Activated naive CD8-positive, alpha-beta T cell (primary cell): ENCODE data around the gene OCIAD1.
"Not testable (repeated sequence)": the region's sequence is repeated elsewhere in the genome, so short reads cannot be mapped to it uniquely, and the experiment has no call there.

Source experiments
- H3K27ac Mint-ChIP-seq: one replicate; pipeline ENCODE4 v1.8.0; 2021; ENCODE audit warnings: mixed read lengths
- H3K27me3 Mint-ChIP-seq: one replicate; pipeline ENCODE4 v1.8.0; 2021; ENCODE audit warnings: mixed read lengths
- H3K36me3 Mint-ChIP-seq: one replicate; pipeline ENCODE4 v1.8.0; 2021; ENCODE audit warnings: mixed read lengths
- H3K4me1 Mint-ChIP-seq: one replicate; pipeline ENCODE4 v1.8.0; 2021; ENCODE audit warnings: low read depth, mixed read lengths
- H3K4me3 Mint-ChIP-seq: one replicate; pipeline ENCODE4 v1.8.0; 2021; ENCODE audit warnings: mild to moderate bottlenecking, mixed read lengths
- H3K9me3 Mint-ChIP-seq: one replicate; pipeline ENCODE4 v1.8.0; 2021; ENCODE audit warnings: low read depth, mixed read lengths

The OCIAD1 gene

GRCh38 chr4:48801016-48801715, 29.7 kb upstream of the OCIAD1 start:
- H3K27ac Mint-ChIP-seq = no peak overlapping the region
- H3K36me3 Mint-ChIP-seq = no peaks in the 10 kb centered on the region
- H3K4me3 Mint-ChIP-seq = no peak overlapping the region
- no peaks in the 10 kb centered on the region for H3K4me1 Mint-ChIP-seq
- no peaks in the 10 kb centered on the region for H3K9me3 Mint-ChIP-seq
- H3K27me3 Mint-ChIP-seq = no peaks in the 10 kb centered on the region

- Mint-ChIP-seq H3K27ac (no peak overlapping the region), H3K4me1 (no peaks in the 10 kb centered on the region), H3K4me3 (no peak overlapping the region), H3K36me3 (peaks cover 4% of the 10 kb centered on the region), H3K27me3 (no peaks in the 10 kb centered on the region), H3K9me3 (no peaks in the 10 kb centered on the region)
These were observed 26.1 kb upstream of the OCIAD1 start for GRCh38 chr4:48804584-48805301.

- Mint-ChIP-seq H3K27me3 (peaks cover 2% of the 10 kb centered on the region), H3K36me3 (peaks cover 11% of the 10 kb centered on the region), H3K9me3 (no peaks in the 10 kb centered on the region), H3K4me3 (no peak overlapping the region), H3K4me1 (peaks cover 8% of the 10 kb centered on the region), H3K27ac (no peak overlapping the region)
These were observed 18.0 kb upstream of the OCIAD1 start for GRCh38 chr4:48812866-48813265.

GRCh38 chr4:48813964-48814363, 16.9 kb upstream of the OCIAD1 start:
- H3K27me3 Mint-ChIP-seq = peaks cover 2% of the 10 kb centered on the region
- peaks cover 8% of the 10 kb centered on the region for H3K4me1 Mint-ChIP-seq
- no peak overlapping the region for H3K4me3 Mint-ChIP-seq

GRCh38 chr4:48815483-48815882, 15.4 kb upstream of the OCIAD1 start:
- Mint-ChIP-seq H3K9me3 (no peaks in the 10 kb centered on the region), H3K4me1 (peaks cover 8% of the 10 kb centered on the region), H3K36me3 (peaks cover 7% of the 10 kb centered on the region), H3K27me3 (peaks cover 2% of the 10 kb centered on the region), H3K4me3 (no peak overlapping the region), H3K27ac (no peak overlapping the region)

More at GRCh38 chr4:48813964-48814363, 16.9 kb upstream of the OCIAD1 start:
- H3K27ac Mint-ChIP-seq = no peak overlapping the region
- H3K9me3 Mint-ChIP-seq = no peaks in the 10 kb centered on the region
- H3K36me3 Mint-ChIP-seq = peaks cover 7% of the 10 kb centered on the region

GRCh38 chr4:48816297-48816696, 14.6 kb upstream of the OCIAD1 start:
- H3K36me3 Mint-ChIP-seq, H3K27ac Mint-ChIP-seq, H3K4me3 Mint-ChIP-seq, H3K27me3 Mint-ChIP-seq, H3K4me1 Mint-ChIP-seq, H3K9me3 Mint-ChIP-seq: not testable (repeated sequence)

- no peaks in the 10 kb centered on the region for H3K27me3 Mint-ChIP-seq
- H3K9me3 Mint-ChIP-seq = no peaks in the 10 kb centered on the region
- no peak overlapping the region for H3K4me3 Mint-ChIP-seq
- H3K27ac Mint-ChIP-seq = no peak overlapping the region
- no peaks in the 10 kb centered on the region for H3K36me3 Mint-ChIP-seq
- peaks cover 8% of the 10 kb centered on the region for H3K4me1 Mint-ChIP-seq
These were observed 13.9 kb upstream of the OCIAD1 start for GRCh38 chr4:48816971-48817370.

GRCh38 chr4:48821431-48821830, 9.5 kb upstream of the OCIAD1 start:
- H3K4me1 Mint-ChIP-seq, H3K4me3 Mint-ChIP-seq, H3K27me3 Mint-ChIP-seq, H3K27ac Mint-ChIP-seq, H3K9me3 Mint-ChIP-seq, H3K36me3 Mint-ChIP-seq: not testable (repeated sequence)

- Mint-ChIP-seq H3K27ac (no peak overlapping the region), H3K4me3 (no peak overlapping the region), H3K36me3 (peaks cover 2% of the 10 kb centered on the region), H3K4me1 (peaks cover 21% of the 10 kb centered on the region), H3K27me3 (no peaks in the 10 kb centered on the region), H3K9me3 (no peaks in the 10 kb centered on the region)
These were observed 3.3 kb upstream of the OCIAD1 start for GRCh38 chr4:48827622-48828021.

GRCh38 chr4:48831532-48832030, 693 bp downstream of the OCIAD1 start:
- peaks cover 40% of the 10 kb centered on the region for H3K4me1 Mint-ChIP-seq
- no peaks in the 10 kb centered on the region for H3K27me3 Mint-ChIP-seq
- peaks cover 13% of the 10 kb centered on the region for H3K36me3 Mint-ChIP-seq
- no peaks in the 10 kb centered on the region for H3K9me3 Mint-ChIP-seq
- peak overlapping the region; percentile 100 for H3K27ac Mint-ChIP-seq
- H3K4me3 Mint-ChIP-seq = peak overlapping the region; percentile 99

GRCh38 chr4:48832571-48832970, 1.7 kb downstream of the OCIAD1 start:
- Mint-ChIP-seq H3K36me3 (peaks cover 13% of the 10 kb centered on the region), H3K27me3 (no peaks in the 10 kb centered on the region), H3K4me3 (peak overlapping the region; percentile 99)

GRCh38 chr4:48836658-48837057, 5.8 kb downstream of the OCIAD1 start:
- Mint-ChIP-seq H3K36me3 (peaks cover 13% of the 10 kb centered on the region), H3K4me3 (no peak overlapping the region), H3K9me3 (no peaks in the 10 kb centered on the region), H3K27ac (peak overlapping the region; percentile 35), H3K27me3 (no peaks in the 10 kb centered on the region), H3K4me1 (peaks cover 46% of the 10 kb centered on the region)

More at GRCh38 chr4:48832571-48832970, 1.7 kb downstream of the OCIAD1 start:
- Mint-ChIP-seq H3K27ac (peak overlapping the region; percentile 61), H3K9me3 (no peaks in the 10 kb centered on the region), H3K4me1 (peaks cover 41% of the 10 kb centered on the region)

- Mint-ChIP-seq H3K4me1 (peaks cover 31% of the 10 kb centered on the region), H3K27ac (no peak overlapping the region), H3K9me3 (no peaks in the 10 kb centered on the region), H3K36me3 (peaks cover 20% of the 10 kb centered on the region), H3K27me3 (no peaks in the 10 kb centered on the region), H3K4me3 (no peak overlapping the region)
These were observed 10.3 kb downstream of the OCIAD1 start for GRCh38 chr4:48841045-48841827.

- H3K36me3 Mint-ChIP-seq = peaks cover 26% of the 10 kb centered on the region
- H3K27me3 Mint-ChIP-seq = no peaks in the 10 kb centered on the region
- H3K9me3 Mint-ChIP-seq = no peaks in the 10 kb centered on the region
- peaks cover 29% of the 10 kb centered on the region for H3K4me1 Mint-ChIP-seq
- no peak overlapping the region for H3K4me3 Mint-ChIP-seq
- no peak overlapping the region for H3K27ac Mint-ChIP-seq
These were observed 14.0 kb downstream of the OCIAD1 start for GRCh38 chr4:48844843-48845242.

- H3K4me3 Mint-ChIP-seq, H3K9me3 Mint-ChIP-seq, H3K27me3 Mint-ChIP-seq, H3K27ac Mint-ChIP-seq: not testable (repeated sequence)
- H3K4me1 Mint-ChIP-seq = peaks cover 33% of the 10 kb centered on the region
- peaks cover 26% of the 10 kb centered on the region for H3K36me3 Mint-ChIP-seq
These were observed 17.9 kb downstream of the OCIAD1 start for GRCh38 chr4:48848799-48849198.
